HG03159 (cell line): ENCODE data around the gene ARMH4.

ENCODE experiments used
- ATAC-seq: cut with Tn5 transposase; IDR thresholded peaks from one replicate; pipeline ENCODE4 v1.9.1; 2021; ENCODE audit warnings: mild to moderate bottlenecking, moderate library complexity; ENCODE audit not compliant: unreplicated experiment

ARMH4 gene

GRCh38 chr14:58060077-58060476 is 91.9 kb downstream of the ARMH4 start:
- no peak for ATAC-seq

- no peak for ATAC-seq
These were observed 92.9 kb downstream of the ARMH4 start for GRCh38 chr14:58059126-58059525.

DNA sequence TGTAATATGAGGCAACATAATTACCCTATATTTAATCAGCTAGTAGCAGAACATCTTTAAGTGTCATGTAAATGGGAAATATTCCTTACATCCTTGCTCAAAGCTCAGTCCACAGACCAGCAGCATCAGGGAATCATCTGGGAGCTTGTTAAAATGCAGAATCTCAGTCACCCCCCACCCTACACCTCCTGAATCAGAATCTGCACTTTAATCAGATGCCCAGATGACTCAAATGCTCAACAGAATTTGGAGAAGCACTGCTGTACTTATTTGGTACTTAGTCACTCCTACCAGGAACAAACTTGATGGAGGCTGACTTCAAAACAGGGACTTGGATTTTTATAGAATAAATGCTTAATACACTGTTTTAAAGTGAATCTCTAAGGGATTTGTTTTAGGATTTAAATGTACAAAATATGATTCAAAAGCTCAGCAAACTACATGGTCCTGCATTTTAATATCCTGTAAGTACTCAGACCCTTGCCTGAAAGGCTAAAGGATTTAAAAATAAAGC is 96.5 kb downstream of the ARMH4 start:
- no peak for ATAC-seq

DNA sequence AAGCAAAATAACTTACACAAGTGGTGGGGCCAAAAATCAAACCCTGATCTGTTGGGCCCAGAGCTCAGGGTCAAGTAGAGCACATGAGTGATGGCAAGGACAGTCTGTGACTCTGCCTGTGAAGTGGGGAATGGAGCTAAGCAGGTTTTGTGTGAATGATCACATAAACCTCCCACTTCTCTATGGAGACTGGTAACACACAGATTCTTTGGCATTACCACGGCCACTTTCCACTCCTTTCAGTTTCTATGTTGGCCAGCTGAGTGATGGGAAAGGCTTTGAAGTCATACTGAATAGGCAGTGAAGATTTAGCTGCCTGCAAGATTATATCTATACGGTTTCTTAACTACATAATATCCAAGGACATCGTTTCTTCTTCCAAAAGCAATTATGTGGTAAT is 97.9 kb downstream of the ARMH4 start:
- no peak for ATAC-seq

GRCh38 chr14:58048219-58048618 is 103.8 kb downstream of the ARMH4 start:
- no peak for ATAC-seq

DNA sequence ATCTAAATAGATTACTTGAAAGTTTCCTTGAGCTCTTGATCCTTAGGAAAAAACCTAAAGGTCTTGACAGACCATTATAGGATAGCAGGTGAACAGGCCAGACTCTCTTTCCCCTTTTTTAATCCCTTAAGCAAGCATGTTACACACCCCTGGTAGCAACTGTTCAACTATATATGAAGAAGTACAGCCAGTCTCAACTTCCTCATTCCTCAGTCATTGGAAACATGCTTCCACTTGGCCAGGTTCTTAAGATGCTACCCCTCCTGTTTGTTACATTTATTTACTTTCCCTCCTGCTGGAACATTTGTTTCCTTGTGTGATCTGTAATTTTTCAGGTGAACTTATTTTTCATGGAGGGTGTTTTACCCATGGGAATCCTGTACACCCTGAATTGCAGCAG is 124.1 kb downstream of the ARMH4 start:
- no peak for ATAC-seq

GRCh38 chr14:58026967-58027366 is 125.0 kb downstream of the ARMH4 start:
- ATAC-seq: no peak

DNA sequence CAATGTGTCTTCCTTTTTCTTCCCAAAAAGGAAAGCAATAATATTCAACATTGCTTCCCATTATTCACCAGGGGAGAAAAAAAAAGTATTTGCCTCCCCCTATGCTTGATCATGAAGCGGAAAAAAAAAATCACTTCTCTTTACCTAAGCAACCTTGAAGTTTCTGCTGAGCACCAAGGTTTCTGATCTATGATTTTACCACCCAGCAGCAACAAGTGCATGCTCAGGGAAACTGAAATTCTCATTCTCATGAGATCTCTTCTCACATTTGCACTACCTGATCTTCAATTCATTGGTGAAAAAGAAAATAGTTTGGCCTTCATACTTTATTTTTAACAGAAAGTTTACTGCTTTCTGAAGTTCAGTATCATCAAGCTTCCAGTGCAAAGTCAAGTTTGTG is 125.8 kb downstream of the ARMH4 start:
- ATAC-seq: no peak

- no peak for ATAC-seq
These were observed 137.2 kb downstream of the ARMH4 start for GRCh38 chr14:58014778-58015177.

- ATAC-seq: no peak
These were observed 149.4 kb downstream of the ARMH4 start for GRCh38 chr14:58002618-58003017.

DNA sequence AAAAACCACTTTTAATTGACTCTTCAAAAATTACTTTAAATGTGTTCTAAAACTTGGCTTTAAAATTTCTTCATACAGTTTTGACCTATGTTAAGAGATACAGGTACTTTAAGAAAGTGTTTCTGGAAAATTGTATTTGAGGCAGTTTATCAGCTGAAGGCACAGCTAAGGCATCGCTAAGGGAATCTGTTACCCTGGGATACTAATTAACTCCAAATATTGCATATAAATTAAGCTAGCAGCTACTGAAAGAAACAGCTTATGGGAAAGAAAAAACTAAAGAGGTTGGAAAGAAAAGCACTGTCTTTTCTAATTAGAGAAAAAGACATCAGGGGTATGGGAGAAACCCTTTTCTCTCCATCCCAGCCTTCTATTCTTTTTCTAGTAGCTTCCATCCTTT is 152.0 kb downstream of the ARMH4 start:
- ATAC-seq: no peak

DNA sequence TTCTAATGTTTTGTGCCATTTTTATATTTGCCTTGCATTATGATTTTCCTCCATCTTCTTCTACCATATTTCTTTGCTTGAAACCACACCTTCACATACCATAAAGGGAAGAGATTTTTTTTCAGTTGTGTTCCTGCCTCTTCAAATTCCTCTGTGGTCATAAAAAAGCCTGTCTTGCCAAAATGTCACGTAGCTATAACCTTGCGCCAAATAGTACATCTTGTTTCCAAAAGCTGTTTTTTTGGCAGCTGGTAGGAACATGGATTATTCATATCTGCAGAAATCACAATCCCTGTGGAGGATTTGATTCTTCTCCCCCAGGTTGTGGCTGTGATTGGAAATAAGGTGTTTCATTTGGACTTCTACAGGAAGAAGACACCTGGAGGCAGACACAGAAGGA is 152.5 kb downstream of the ARMH4 start:
- ATAC-seq: no peak

- ATAC-seq: no peak
These were observed 153.2 kb downstream of the ARMH4 start for GRCh38 chr14:57998766-57999165.

- ATAC-seq: no peak
These were observed 160.7 kb downstream of the ARMH4 start for GRCh38 chr14:57991353-57991752.

DNA sequence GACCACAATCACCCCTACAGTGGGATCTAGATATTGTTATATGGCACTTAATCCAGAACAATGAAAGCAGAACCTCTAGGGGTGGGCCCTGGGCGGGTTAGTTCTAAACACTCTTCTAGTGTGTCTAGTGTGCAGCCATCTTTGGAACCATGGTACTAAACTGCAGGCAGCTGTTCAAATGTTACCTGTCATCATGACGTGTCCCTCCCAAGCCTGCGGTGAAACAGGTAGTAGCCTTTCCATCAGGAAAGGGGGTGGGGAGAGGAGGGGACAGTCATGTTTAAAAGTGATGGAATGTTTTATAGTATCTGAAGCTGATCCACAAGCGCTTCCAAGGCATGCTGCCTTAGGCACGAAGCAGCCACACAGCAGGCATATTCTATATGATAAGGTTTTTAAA is 163.6 kb downstream of the ARMH4 start:
- no peak for ATAC-seq

DNA sequence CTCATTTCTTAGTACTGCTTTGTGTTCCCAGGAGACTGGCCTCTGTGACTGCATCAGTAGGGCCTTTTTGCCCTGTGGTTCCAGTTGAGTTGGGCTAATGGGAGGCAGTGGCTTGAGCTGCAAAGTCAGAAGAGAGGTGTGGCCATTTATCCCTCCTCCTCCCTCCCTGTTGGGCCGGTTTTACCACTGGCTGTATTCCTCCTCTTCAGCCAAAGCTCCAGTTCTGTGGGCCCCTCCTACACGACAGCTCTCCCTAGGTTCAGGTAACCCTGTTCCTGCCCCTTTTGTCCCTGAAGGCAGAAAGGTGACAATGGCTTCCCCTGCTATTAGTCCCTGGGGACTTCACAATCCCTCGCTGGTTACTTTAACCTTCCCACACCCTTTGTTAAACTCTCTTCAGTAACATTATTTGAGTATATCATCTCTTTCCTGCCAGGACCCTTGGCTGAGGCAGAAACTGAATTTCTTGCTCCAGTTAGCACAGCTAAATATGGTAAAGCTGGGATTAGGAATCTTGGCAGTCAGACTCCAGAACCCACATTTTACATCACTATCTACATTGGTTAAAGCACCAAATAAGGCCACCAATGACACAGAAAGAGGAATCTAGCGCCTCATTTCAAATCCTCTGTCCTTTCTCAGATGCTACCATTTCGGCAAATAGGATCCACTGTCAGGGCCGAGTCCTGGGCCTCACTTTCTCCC is 164.3 kb downstream of the ARMH4 start:
- no peak for ATAC-seq

DNA sequence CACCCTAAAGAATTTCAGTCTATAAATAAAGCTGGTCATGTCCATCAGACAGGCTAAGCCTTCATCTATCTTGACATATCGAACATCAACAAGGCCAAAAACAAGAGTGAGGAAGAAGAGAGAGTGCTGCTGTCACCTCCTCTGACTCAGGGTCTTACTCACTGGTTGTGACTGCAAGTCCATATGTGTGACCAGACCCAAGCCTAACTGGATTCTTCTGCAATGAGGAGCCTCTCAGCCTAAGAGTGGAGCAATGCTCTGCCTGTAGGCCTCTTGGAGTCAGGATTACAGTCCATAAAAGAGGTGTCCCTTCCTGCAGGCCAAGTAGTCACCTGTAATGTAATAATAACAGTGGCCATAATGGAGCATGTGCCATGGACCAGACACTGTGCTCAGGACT is 165.0 kb downstream of the ARMH4 start:
- no peak for ATAC-seq

DNA sequence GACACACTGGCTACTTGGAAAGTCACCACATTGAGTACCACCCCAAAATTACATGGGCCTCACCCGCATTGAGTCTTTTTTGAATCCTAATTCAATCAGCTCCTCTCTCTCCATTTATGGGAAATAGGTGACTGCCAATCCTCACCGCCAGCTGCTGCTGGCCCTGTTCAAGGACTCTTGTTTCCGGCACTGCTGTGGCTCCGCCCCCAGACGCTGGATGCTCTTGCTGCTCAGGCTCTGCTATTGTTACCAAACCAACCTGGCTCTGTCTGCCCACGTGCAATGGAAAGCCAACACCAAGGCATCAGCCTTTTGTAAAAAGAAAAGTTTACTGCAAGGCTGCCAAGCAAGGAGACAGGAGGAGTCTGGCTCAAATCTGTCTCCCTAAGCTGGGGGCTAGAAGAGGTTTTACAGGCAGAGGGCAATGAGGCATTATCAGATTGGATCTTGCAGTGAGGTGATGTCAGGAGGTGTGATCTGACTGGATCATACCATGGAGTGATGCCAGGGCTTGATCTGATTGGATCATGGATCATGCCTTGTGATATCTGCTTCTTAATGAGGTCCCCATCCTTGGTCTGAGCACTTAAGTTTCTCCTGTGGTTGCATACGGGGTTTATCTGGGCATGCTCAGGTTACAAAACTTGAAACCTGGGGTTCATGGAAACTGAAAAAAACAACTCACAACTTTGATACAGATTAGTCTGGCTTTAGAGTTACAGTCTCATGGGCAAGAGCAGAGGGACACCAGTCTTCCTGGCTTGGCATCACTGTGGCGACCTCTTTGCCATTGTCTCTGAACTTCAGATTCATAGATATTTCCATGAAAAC is 169.0 kb downstream of the ARMH4 start:
- no peak for ATAC-seq

DNA sequence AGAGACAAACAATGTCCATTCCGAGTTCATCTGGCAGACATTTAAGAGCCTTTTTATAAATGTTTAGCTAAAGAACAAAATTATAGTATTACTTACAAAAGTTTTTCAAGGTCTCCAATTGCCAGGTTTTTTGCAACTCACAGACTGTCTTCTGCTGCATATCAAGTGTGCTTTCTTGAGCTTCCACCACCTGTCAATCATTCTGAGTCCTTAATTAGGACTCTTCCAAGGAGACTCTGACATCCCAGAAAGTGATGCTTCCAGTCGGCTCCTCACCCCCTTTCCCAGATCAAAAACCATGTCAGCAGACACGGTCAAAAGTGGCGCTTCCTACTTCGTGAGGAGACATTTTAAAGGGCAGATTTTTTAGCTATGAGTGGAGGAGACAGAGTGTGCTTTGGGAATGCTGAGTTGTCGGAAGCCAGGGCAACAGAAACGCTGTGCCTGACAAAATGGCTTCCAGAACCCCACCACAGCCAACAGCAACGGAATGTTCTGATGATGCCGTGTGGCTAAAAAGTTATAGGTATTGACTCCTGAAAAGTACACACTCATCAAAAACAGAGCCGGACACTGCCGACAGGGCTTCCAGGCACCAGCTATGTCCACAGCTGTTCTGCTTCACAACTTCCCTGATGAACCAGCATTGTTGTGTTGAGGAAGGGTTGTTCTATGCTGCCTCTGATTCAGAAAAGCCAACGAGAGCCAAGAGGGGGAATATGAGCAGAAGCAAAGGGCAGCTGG is 170.0 kb downstream of the ARMH4 start:
- ATAC-seq: no peak

DNA sequence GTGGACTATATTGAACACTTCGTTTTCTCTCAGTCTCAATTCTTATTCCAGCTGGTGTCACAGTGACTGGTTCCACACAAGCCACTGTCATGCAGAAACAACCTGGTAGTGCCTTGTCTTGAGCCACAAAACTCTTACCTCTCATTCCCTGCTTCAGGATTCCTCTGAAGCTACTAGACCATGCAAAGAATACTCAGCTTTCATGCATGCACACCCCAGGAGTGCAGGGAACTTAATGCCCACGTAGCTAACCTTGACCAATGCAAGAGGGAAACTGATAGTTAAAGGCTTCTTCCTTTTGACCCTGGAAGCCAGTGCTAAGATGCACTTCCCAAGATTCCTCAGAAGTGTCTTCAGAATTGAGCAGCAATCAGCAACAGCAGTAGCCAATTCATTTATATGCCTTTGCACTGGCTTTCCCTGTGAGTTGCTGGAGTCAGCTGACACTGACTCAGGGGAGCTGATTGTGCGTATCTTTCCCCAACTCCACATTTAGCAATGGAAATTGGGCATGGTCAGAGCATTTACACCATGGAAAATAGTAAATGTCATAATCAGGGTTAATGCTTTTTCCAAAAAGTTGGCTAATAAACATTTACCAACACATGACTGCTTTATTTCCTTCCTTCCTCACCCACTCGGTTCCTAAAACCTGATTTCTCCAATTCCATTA is 172.5 kb downstream of the ARMH4 start:
- ATAC-seq: no peak

DNA sequence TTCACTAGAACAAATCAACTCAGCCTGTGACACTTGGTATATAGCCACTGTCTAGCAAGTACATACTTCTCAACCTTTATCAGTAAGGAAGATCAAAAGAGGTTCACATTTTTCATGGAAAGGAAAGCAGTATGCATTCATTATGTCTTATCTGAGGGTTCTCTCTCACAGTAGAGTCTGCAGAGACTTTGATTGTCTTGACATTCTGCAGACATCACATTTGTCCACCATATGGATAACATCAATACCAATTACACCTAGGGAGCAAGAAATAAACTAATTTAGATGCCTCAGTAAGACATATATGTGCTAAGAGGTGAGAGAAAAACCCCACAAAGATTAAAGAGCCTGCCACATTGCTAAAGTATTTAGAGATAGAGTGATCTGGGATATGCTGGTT is 175.3 kb downstream of the ARMH4 start:
- no peak for ATAC-seq
